Prostate gland (tissue), 2 donors: ENCODE results near the gene ADGRF4. TPM values are rescaled to one million over a fixed set of nuclear protein-coding genes. Genes with fewer than 3 reads are reported as not detected.

ENCODE experiments used
- DNase-seq: peaks from one replicate; pipeline ENCODE4 v3.0.0-alpha.2; 2019; ENCODE audit warnings: low spot score
- H3K27ac ChIP-seq, 2 donors: fragments of 200-600 bp; sonication (generic); 2 replicates each; pipeline ENCODE4 v1.5.1; 2017 to 2019
- H3K27me3 ChIP-seq: fragments of 200-600 bp; sonication (generic); replicated peaks from 2 replicates; pipeline ENCODE4 v1.5.1; 2019; ENCODE audit not compliant: insufficient read depth
- H3K36me3 ChIP-seq, 2 donors: fragments of 200-600 bp; sonication (generic); 1 replicate in 1 of 2; 2 replicates in 1 of 2; pipeline versions ENCODE4 v1.5.1 to v1.8.1; 2017 to 2019
- H3K4me1 ChIP-seq: fragments of 200-600 bp; sonication (generic); replicated peaks from 2 replicates; pipeline ENCODE4 v1.5.1; 2019
- H3K4me3 ChIP-seq, 2 donors: fragments of 200-600 bp; sonication (generic); 2 replicates each; pipeline ENCODE4 v1.5.1; 2017 to 2019
- H3K9me3 ChIP-seq: fragments of 200-600 bp; sonication (generic); 2 replicates; pipeline ENCODE4 v1.5.1; 2017
- CTCF ChIP-seq, 4 experiments: fragments of 200-600 bp in 2 of 4; fragments of 450-650 bp in 2 of 4; sonication (generic) in 2 of 4; IDR thresholded peaks; 1 replicate in 3 of 4; 2 replicates in 1 of 4; pipeline ENCODE4 v1.5.1; 2016 to 2019; ENCODE audit warnings: antibody characterized with exemption in 4 of 4, mild to moderate bottlenecking in 2 of 4, moderate library complexity in 2 of 4
- POLR2A ChIP-seq: fragments of 450-650 bp; IDR thresholded peaks from one replicate; pipeline ENCODE4 v1.6.1; 2016; ENCODE audit warnings: antibody characterized with exemption, mild to moderate bottlenecking
- POLR2AphosphoS5 ChIP-seq: sonication (generic); formaldehyde crosslinking; IDR thresholded peaks from one replicate; pipeline ENCODE4 v1.6.1; 2017; ENCODE audit warnings: antibody characterized with exemption
- WGBS: methylation state at CpG from one replicate; pipeline ENCODE4 v1.1.5; 2018; 5-methylcytosine and 5-hydroxymethylcytosine counted together
- intact Hi-C: fragments of 100-400 bp; cut with DNase I; formaldehyde crosslinking; loops from one replicate; pipeline ENCODE4 v1.14.2; 2022
- total RNA-seq, 2 donors: library from RNA; depleted of rRNA; stranded (reverse); fragments of >200 nt; gene quantifications; one replicate each; pipeline ENCODE4 v1.1.0, GENCODE V29; 2016

ADGRF4 gene
- total RNA-seq, 2 donors from 2014 or later = 0.23 TPM; not detected in 1

- intact Hi-C loops = no loop called here
These were observed 28.5 kb upstream of the ADGRF4 start for GRCh38 chr6:47669684-47670513.

GRCh38 chr6:47670851-47671250 lies 27.5 kb upstream of the ADGRF4 start:
- H3K36me3 ChIP-seq = no peaks in the 10 kb centered on the region
- H3K27ac ChIP-seq = no peak overlapping the region
- TF ChIP-seq CTCF (IDR thresholded peaks at IDR 0.05) (no peak), POLR2AphosphoS5 (no peak), POLR2A (no peak)
- DNase-seq = no peak
- intact Hi-C loops = no loop called here
- no peaks in the 10 kb centered on the region for H3K9me3 ChIP-seq
- no peak overlapping the region for H3K4me3 ChIP-seq
- H3K27me3 ChIP-seq = no peaks in the 10 kb centered on the region
- 69% methylated on average over 3 of the region's 3 CpGs for WGBS
- H3K4me1 ChIP-seq = no peaks in the 10 kb centered on the region

More at GRCh38 chr6:47669684-47670513, 28.5 kb upstream of the ADGRF4 start:
- Histone ChIP-seq H3K27me3 (no peaks in the 10 kb centered on the region), H3K4me1 (no peaks in the 10 kb centered on the region), H3K4me3 (no peak overlapping the region), H3K36me3 (no peaks in the 10 kb centered on the region), H3K27ac (no peak overlapping the region), H3K9me3 (no peaks in the 10 kb centered on the region)
- peak; percentile 49 for DNase-seq
- TF ChIP-seq CTCF (IDR thresholded peaks at IDR 0.05) (no peak), POLR2AphosphoS5 (peak; percentile 13), POLR2A (no peak)
- WGBS = 24% methylated on average over 6 of the region's 6 CpGs

GRCh38 chr6:47671777-47672176 lies 26.6 kb upstream of the ADGRF4 start:
- intact Hi-C loops = no loop called here
- TF ChIP-seq POLR2AphosphoS5 (no peak), CTCF (IDR thresholded peaks at IDR 0.05) (no peak), POLR2A (no peak)
- no peaks in the 10 kb centered on the region for H3K27me3 ChIP-seq
- DNase-seq = no peak
- H3K9me3 ChIP-seq = no peaks in the 10 kb centered on the region
- H3K36me3 ChIP-seq = no peaks in the 10 kb centered on the region
- H3K4me1 ChIP-seq = no peaks in the 10 kb centered on the region
- WGBS = 78% methylated on average over 1 of the region's 1 CpG
- H3K27ac ChIP-seq = no peak overlapping the region
- H3K4me3 ChIP-seq = no peak overlapping the region

- no peak for DNase-seq
- Histone ChIP-seq H3K27ac (no peak overlapping the region), H3K4me1 (no peaks in the 10 kb centered on the region), H3K4me3 (no peak overlapping the region), H3K27me3 (no peaks in the 10 kb centered on the region), H3K9me3 (no peaks in the 10 kb centered on the region), H3K36me3 (no peaks in the 10 kb centered on the region)
- 77% methylated on average over 1 of the region's 1 CpG for WGBS
- intact Hi-C loops = no loop called here
- TF ChIP-seq CTCF (IDR thresholded peaks at IDR 0.05) = no peak
- no peak for TF ChIP-seq POLR2AphosphoS5
- no peak for TF ChIP-seq POLR2A
These were observed 25.6 kb upstream of the ADGRF4 start for GRCh38 chr6:47672816-47673215.

GRCh38 chr6:47674673-47675072 lies 23.7 kb upstream of the ADGRF4 start:
- H3K4me3 ChIP-seq = no peak overlapping the region
- H3K9me3 ChIP-seq = no peaks in the 10 kb centered on the region
- intact Hi-C loops = no loop called here
- no peak for TF ChIP-seq CTCF (IDR thresholded peaks at IDR 0.05)
- H3K36me3 ChIP-seq = no peaks in the 10 kb centered on the region
- H3K4me1 ChIP-seq = no peaks in the 10 kb centered on the region
- no peak overlapping the region for H3K27ac ChIP-seq
- WGBS = 68% methylated on average over 3 of the region's 3 CpGs
- H3K27me3 ChIP-seq = no peaks in the 10 kb centered on the region
- no peak for DNase-seq
